Fibroblast of lung (primary cell): Measurements from ENCODE around the gene DNAJB12.

ENCODE experiments used
- CTCF ChIP-seq, 2 donors: IDR thresholded peaks in 1 of 2; conservative IDR thresholded peaks in 1 of 2; 1 replicate in 1 of 2; 2 replicates in 1 of 2; pipeline ENCODE4 v1.5.1; 2011 to 2012; ENCODE audit warnings: low read length in 2 of 2, control low read depth in 1 of 2, inconsistent platforms in 1 of 2, low read depth in 1 of 2, mild to moderate bottlenecking in 1 of 2
- EZH2 ChIP-seq: IDR thresholded peaks from 2 replicates; pipeline ENCODE4 v1.5.1; 2012; ENCODE audit warnings: low read length, control low read depth, mild to moderate bottlenecking; ENCODE audit errors: missing control alignments

GRCh38 chr10:72390764-72391163 is 36.0 kb upstream of the DNAJB12 start:
- TF ChIP-seq CTCF (conservative IDR thresholded peaks at IDR 0.05 in 1 of 2, IDR thresholded peaks at IDR 0.05 in 1 of 2; ENCODE audit: low read depth in 1 of 2, low read length in 2 of 2) (no peak), EZH2 (no peak)
